Body of pancreas (tissue), 4 donors: ENCODE measurements around the gene ATAD3B. TPM values are rescaled to one million over a fixed set of nuclear protein-coding genes. Genes with fewer than 3 reads are reported as not detected.
A peak's percentile ranks its signal among the peaks of the same experiment; 100 is the strongest.
"Not testable (repeated sequence)": the region's sequence is repeated elsewhere in the genome, so short reads cannot be mapped to it uniquely, and the experiment has no call there.

Experiments
- ATAC-seq: fragments of 150-250 bp; one replicate; pipeline ENCODE4 v1.9.1; 2016
- DNase-seq, 4 donors: peaks; one replicate each; pipeline ENCODE4 v3.0.0-alpha.2; 2019
- H3K27ac ChIP-seq, 4 donors: fragments of 200-600 bp; sonication (generic); 1 replicate in 3 of 4; 2 replicates in 1 of 4; pipeline versions ENCODE4 v1.5.1 to v1.6.1; 2016 to 2019; ENCODE audit warnings: mild to moderate bottlenecking in 1 of 4, mixed read lengths in 1 of 4, moderate library complexity in 1 of 4
- H3K27me3 ChIP-seq, 2 donors: fragments of 200-600 bp; sonication (generic); one replicate each; pipeline ENCODE4 v1.6.0; 2016; ENCODE audit warnings: mild to moderate bottlenecking in 1 of 2
- H3K36me3 ChIP-seq, 2 donors: fragments of 200-600 bp; sonication (generic); replicated peaks in 1 of 2; 2 replicates each; pipeline ENCODE4 v1.5.1; 2016; ENCODE audit warnings: low read depth in 2 of 2; ENCODE audit not compliant: insufficient read depth in 1 of 2
- H3K4me1 ChIP-seq: fragments of 200-600 bp; sonication (generic); one replicate; pipeline ENCODE4 v1.6.0; 2016
- H3K4me3 ChIP-seq, 2 donors: fragments of 200-600 bp; sonication (generic); 1 replicate in 1 of 2; 2 replicates in 1 of 2; pipeline ENCODE4 v1.5.1; 2016 to 2019
- H3K9me3 ChIP-seq, 3 donors: fragments of 200-600 bp; sonication (generic); 1 replicate in 2 of 3; 2 replicates in 1 of 3; pipeline ENCODE4 v1.5.1; 2016
- CTCF ChIP-seq, 7 experiments: fragments of 450-650 bp in 4 of 7; fragments of 200-600 bp in 3 of 7; sonication (generic) in 3 of 7; IDR thresholded peaks; one replicate each; pipeline ENCODE4 v1.5.1; 2016 to 2019; ENCODE audit warnings: antibody characterized with exemption in 7 of 7
- POLR2A ChIP-seq, 3 donors: fragments of 450-650 bp; IDR thresholded peaks; one replicate each; pipeline ENCODE4 v1.6.1; 2016; ENCODE audit warnings: antibody characterized with exemption in 3 of 3, mild to moderate bottlenecking in 2 of 3
- whole genome bisulfite sequencing, 2 donors: methylation state at CpG; one replicate each; pipeline ENCODE4 v1.1.5; 2017; 5-methylcytosine and 5-hydroxymethylcytosine counted together
- intact Hi-C: fragments of 100-400 bp; cut with DNase I; formaldehyde crosslinking; loops from one replicate; pipeline ENCODE4 v1.15.1; 2023
- total RNA-seq, 2 donors: library from RNA; depleted of rRNA; stranded (reverse); fragments of >200 nt; gene quantifications; one replicate each; pipeline ENCODE4 v1.1.0, GENCODE V29; 2016

ATAD3B gene
- total RNA-seq, 2 donors from 2014 or later: 16.6 to 37.2 TPM

GRCh38 chr1:1504777-1505365 lies 33.3 kb downstream of the ATAD3B start:
- TF ChIP-seq POLR2A (IDR thresholded peaks at IDR 0.05) (peak in 2 of 3 donors; percentile 36 to 44), CTCF (IDR thresholded peaks at IDR 0.05) (peak; percentile 47 to 92 (median 74))
- H3K4me3 ChIP-seq, H3K36me3 ChIP-seq, intact Hi-C loops, H3K9me3 ChIP-seq, H3K27me3 ChIP-seq: not testable (repeated sequence)
- DNase-seq: peak; percentile 71 to 78 (median 76)
- H3K27ac ChIP-seq: peak overlapping the region; percentile 62 to 82 (median 76)
- ATAC-seq: peak; percentile 70
- peaks cover 15% of the 10 kb centered on the region for H3K4me1 ChIP-seq
- WGBS, 2 donors: 12 to 18% methylated on average over 14 to 16 of the region's 16 CpGs

- H3K9me3 ChIP-seq, intact Hi-C loops, H3K36me3 ChIP-seq, H3K27me3 ChIP-seq, H3K4me3 ChIP-seq: not testable (repeated sequence)
- peak in 6 of 7 experiments; percentile 12 to 63 (median 46) for TF ChIP-seq CTCF (IDR thresholded peaks at IDR 0.05)
- Histone ChIP-seq H3K4me1 (peaks cover 15% of the 10 kb centered on the region), H3K27ac (peak overlapping the region; percentile 62 to 82 (median 76))
- peak; percentile 57 to 72 (median 68) for DNase-seq
- 3 to 5% methylated on average over 8 to 12 of the region's 22 CpGs for WGBS, 2 donors
- peak; percentile 73 for ATAC-seq
These were observed 33.8 kb downstream of the ATAD3B start for GRCh38 chr1:1505366-1505798.

- H3K27me3 ChIP-seq, intact Hi-C loops, DNase-seq, H3K9me3 ChIP-seq, H3K36me3 ChIP-seq, ATAC-seq, H3K4me3 ChIP-seq: not testable (repeated sequence)
- Histone ChIP-seq H3K27ac (peak overlapping the region in 3 of 4 donors; percentile 71 to 82 (median 81)), H3K4me1 (peaks cover 19% of the 10 kb centered on the region)
- 57 to 59% methylated on average over 5 of the region's 5 CpGs for WGBS, 2 donors
These were observed 34.2 kb downstream of the ATAD3B start for GRCh38 chr1:1505801-1506200.

GRCh38 chr1:1507305-1507704 lies 35.7 kb downstream of the ATAD3B start:
- Histone ChIP-seq H3K4me3 (no peak overlapping the region), H3K27me3 (no peaks in the 10 kb centered on the region), H3K9me3 (no peaks in the 10 kb centered on the region), H3K27ac (no peak overlapping the region), H3K4me1 (peaks cover 24% of the 10 kb centered on the region), H3K36me3 (no peaks in the 10 kb centered on the region)
- intact Hi-C loops: no loop called here
- TF ChIP-seq CTCF (IDR thresholded peaks at IDR 0.05) (no peak), POLR2A (IDR thresholded peaks at IDR 0.05) (no peak)
- DNase-seq (no peak), ATAC-seq (no peak)
- WGBS, 2 donors: 90 to 92% methylated on average over 4 of the region's 4 CpGs

GRCh38 chr1:1508775-1509464 lies 37.4 kb downstream of the ATAD3B start:
- not testable (repeated sequence) for ATAC-seq

GRCh38 chr1:1509465-1509850 lies 37.9 kb downstream of the ATAD3B start:
- H3K4me3 ChIP-seq, ATAC-seq, intact Hi-C loops, H3K27ac ChIP-seq, H3K36me3 ChIP-seq, H3K9me3 ChIP-seq, H3K27me3 ChIP-seq, DNase-seq: not testable (repeated sequence)
- WGBS, 2 donors: 76% methylated on average over 9 of the region's 21 CpGs; no CpG with 5 or more reads in 1 of the 2 donors
- H3K4me1 ChIP-seq: peaks cover 32% of the 10 kb centered on the region

More at GRCh38 chr1:1508775-1509464, 37.4 kb downstream of the ATAD3B start:
- DNase-seq, H3K4me3 ChIP-seq, intact Hi-C loops, H3K9me3 ChIP-seq, H3K27ac ChIP-seq, H3K36me3 ChIP-seq, H3K27me3 ChIP-seq: not testable (repeated sequence)
- H3K4me1 ChIP-seq: peaks cover 32% of the 10 kb centered on the region
- 67% methylated on average over 18 of the region's 34 CpGs; no CpG with 5 or more reads in 1 of the 2 donors for WGBS, 2 donors
